NCI-H345 (cell line): ENCODE results near the gene SYTL3.
"Not testable (repeated sequence)": the region's sequence is repeated elsewhere in the genome, so short reads cannot be mapped to it uniquely, and the experiment has no call there.

Experiments used
- DNase-seq: peaks from one replicate; lab custom pipeline; 2025; lab: John Stamatoyannopoulos, UW

The SYTL3 gene

GRCh38 chr6:158694913-158695312 is 45.1 kb downstream of the SYTL3 start:
- DNase-seq: no peak

DNA sequence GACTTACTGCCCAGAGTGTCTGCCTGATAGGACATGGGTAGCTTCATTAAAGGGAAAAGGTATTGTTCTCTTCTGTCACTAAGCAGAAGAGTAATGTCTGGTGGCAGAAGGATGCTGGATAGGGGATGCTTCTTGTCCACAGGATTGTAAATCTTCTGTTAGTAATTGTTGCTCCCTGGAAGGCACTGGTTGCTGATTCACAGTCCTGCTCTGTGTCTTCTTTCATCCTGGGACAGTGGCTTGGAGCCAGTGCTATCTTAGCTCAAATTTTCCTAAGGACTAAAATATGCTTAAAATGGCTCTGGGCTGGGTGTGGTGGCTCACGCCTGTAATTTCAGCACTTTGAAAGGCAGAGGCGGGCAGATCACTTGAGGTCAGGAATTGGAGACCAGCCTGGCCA is 48.0 kb downstream of the SYTL3 start:
- DNase-seq: no peak

DNA sequence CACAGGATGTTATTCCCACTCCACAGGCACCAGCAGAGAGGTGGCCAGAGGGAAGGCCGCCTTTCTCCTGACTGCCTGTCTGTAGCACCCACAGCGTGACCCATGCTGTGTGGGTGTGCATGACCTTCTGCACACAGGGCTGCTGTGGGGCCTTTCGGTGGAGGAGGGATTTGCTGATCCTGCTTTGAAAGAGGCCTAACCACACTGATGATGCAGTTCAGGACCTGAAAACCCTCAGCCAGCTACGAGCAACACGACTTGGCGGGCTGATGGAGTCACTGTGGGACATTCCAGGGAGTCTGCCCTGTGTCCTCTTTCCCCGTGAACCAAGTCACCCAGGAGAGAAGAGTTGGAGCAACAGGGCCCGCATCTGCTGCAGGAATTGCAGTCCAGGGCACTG is 49.1 kb downstream of the SYTL3 start:
- no peak for DNase-seq

DNA sequence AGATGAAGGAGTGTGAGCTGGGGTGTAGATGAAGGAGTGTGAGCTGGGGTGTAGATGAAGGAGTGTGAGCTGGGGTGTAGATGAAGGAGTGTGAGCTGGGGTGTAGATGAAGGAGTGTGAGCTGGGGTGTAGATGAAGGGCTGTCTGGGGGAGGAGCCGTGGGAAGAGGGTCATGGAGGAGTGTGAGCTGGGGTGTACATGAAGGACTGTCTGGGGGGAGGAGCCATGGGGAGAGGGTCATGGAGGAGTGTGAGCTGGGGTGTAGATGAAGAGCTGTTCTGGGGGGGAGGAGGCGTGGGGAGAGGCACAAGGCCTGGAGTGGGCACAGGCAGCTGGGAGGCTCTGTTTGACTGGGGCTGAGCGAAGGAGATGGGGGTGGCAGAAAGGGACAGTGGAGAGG is 51.4 kb downstream of the SYTL3 start:
- not testable (repeated sequence) for DNase-seq

GRCh38 chr6:158703111-158703836 is 53.4 kb downstream of the SYTL3 start:
- DNase-seq: no peak

DNA sequence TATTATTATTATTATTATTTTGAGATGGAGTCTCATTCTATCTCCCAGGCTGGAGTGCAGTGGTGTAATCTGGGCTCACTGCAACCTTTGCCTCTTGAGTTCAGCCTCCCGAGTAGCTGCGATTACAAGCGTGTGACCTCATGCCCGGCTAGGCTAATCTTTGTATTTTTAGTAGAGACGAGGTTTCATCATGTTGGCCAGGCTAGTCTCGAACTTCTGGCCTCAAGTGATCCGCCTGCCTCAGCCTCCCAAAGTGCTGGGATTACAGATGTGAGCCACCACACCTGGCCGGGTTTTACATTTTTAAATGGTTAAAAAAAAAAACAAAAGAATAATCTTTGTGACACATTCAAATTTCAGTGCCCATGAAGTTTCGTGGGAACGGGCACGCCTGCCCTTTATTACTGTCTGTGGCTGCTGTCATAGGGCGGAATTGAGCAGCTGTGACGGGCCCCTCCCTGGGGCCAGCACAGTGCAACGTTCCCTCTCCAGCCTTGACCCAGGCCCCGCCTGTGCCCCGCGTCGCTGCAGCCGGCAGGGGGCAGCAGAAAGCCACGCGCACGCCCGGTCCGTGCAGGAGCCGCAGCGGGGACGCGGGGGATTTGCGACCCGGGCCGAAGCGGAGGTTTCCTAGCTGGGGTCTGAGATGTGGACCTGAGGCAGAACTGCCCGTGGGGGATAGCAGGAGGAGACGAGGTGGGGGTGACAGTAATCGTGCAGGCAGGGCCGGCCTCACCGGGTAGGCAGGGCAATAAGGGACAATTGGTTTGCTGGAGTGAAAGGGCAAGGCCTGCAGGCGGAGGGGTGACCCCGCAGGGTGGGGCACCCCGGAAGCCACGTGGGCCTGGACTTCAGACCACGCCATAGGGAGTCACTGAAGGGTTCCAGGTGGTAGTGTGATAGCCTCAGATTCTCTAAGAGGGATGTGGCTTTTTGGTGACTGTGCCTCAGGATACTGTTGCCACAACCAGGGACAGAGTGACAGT is 54.3 kb downstream of the SYTL3 start:
- DNase-seq: peak; percentile 58

- DNase-seq: no peak
Observed at GRCh38 chr6:158705386-158706126, 55.7 kb downstream of the SYTL3 start.

- no peak for DNase-seq
Observed at GRCh38 chr6:158706369-158706982, 56.6 kb downstream of the SYTL3 start.

DNA sequence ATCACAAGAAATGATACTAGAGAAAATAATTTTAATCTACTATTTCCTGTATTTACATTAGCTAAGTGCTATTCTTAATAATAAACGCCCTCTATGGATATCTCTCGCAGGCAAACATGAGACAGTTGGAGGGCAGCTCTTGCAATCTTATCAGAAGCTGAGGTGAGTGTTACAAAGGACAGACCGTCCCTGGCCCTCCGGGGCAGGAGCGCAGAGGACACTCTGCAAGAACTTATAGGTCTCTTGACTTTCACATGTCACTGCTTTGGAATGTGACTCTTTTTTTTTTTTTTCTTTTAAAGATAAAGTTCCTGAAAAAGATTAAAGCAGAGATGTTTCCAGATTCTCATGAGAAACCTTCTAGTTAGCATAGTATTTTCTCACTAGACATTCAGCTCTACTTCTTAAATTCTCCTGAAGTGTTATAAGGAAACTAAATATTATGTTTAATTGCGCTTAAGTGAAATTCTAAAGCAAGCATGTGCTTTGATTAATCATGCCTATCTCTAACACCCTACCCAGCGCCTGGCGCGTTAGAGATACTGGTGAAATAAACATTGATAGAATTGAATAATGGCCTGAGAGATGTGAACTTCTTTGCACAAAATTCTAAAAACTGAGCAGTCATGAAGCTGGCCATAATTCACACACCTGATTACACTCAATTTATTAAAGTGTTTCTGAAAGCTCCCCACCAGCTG is 57.4 kb downstream of the SYTL3 start:
- no peak for DNase-seq

DNA sequence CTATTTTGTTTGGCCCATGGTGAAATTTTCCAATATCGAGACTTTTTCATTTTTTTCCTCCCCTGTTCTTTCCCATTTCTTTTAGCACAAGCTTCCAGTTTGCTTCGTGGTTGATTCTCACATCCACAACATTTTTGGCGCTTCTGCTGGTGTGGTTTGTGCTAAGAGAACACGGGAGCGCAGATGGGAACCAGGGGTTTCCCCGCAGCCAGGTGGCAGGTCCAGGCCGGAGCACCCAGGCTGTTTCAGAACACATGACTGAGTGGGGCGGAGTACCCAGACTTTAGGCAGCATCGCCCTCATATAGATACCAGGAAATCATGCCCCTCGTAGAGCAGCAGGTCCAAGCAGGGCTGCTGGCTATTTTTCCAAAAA is 58.0 kb downstream of the SYTL3 start:
- DNase-seq: no peak

DNA sequence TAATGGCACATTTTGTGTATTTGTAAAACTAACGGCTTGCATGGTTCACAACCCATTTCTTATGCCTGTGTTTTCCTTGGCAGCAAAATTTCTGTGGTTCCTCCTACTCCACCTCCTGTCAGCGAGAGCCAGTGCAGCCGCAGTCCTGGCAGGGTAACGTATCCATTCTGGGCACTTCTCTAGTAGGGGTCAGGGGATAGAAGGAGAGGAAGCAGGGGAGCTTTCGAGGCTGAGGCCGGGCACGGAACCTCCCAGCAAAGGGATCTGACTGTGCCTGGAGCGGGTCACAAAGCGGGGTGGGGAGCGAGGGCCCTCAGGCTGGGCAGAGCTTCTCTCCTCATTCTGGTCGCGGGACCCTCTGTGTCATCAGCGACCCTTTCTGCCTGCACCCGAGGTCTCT is 58.4 kb downstream of the SYTL3 start:
- DNase-seq: no peak

GRCh38 chr6:158709809-158710208 is 60.0 kb downstream of the SYTL3 start:
- DNase-seq: no peak

GRCh38 chr6:158711264-158711663 is 61.4 kb downstream of the SYTL3 start:
- no peak for DNase-seq

GRCh38 chr6:158713469-158713868 is 63.6 kb downstream of the SYTL3 start:
- DNase-seq: peak; percentile 9

- DNase-seq: no peak
Observed at GRCh38 chr6:158714706-158715105, 64.9 kb downstream of the SYTL3 start.

DNA sequence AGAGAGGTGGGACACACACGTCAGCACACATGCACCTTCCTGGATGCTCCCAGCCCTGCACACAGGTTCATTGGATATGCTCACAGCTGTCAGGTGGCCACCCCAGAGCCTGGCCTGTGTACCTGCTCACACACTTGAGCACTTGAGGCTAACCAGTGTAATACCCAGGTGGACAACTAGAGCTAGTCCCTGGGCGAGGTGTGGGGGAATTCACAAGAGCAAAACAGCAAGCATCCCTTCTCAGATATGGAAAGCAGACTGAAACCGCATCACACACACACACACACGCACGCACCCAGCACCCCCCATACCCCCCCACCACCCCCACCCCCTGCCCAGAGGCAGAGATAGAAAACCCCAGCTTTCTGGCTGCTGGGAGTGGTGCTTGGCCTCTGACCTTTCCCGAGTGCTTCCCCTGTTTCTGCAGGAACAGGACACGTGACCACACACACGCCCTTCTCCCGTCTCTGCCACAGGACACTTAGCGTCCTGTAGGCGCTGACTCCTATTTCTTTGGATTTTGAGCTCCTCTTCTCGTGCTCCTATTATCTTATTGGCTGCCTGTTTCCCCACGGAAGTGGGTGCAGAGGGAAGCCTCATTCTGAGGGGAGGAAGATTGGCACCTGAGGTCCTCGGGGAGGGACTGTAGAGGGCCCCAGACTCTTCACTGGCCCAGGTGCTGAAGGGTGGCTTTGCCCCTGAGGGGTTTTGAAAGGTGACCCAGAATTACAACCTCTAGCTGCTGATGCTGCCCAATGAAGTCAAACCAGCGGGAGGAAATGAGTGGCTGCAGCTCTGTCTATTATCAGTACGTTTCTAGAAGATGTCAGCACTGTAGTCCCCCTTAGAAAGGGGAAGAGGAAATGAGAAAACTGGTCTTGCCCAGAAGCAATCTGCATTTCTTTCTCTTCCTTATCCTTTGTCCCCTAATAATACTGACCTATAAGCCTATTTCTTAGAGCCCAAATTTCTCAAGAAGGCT is 65.8 kb downstream of the SYTL3 start:
- DNase-seq: no peak

DNA sequence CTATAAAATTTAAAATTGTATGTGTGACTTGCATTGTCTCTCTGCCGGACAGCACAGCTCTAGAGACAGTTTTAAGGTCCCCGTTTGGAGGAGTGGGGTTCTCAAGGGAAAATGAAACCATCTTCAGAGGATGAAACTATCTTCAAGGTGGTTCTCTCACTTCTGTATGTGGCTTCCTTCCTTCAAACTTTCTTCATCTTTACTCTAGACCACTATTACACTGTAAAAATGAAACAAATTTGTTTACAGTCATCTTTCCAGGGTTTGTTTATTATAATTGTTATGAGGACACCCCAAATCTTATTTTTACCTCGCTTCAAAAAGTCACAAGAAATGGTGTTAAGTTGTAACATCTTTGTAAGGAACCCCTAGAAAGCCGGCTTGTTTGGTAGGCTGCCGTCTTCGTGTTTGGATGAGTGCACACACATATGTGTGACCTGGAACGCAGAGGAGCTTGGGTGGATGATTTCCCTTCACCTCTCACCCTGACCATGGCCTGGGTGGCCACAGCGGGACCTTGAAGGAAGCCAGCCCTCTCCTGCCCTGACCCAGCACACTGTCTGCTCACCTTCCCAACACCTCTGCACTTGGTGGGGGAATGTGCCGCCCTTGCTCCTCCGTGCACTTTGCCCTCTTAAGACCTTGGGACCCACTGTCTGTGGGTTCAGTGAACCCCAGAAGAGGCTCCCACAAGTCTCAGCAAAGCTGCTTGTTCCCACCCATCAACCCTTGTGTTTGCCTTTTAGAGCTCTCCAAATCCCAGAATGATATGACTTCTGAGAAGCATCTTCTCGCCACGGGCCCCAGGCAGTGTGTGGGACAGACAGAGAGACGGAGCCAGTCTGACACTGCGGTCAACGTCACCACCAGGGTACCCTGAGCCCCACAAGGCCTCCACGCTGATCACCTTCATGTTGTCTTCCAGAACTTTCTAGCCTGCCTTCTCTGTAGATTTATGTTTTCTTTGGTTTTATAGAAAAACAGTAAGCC is 67.8 kb downstream of the SYTL3 start:
- DNase-seq: no peak

DNA sequence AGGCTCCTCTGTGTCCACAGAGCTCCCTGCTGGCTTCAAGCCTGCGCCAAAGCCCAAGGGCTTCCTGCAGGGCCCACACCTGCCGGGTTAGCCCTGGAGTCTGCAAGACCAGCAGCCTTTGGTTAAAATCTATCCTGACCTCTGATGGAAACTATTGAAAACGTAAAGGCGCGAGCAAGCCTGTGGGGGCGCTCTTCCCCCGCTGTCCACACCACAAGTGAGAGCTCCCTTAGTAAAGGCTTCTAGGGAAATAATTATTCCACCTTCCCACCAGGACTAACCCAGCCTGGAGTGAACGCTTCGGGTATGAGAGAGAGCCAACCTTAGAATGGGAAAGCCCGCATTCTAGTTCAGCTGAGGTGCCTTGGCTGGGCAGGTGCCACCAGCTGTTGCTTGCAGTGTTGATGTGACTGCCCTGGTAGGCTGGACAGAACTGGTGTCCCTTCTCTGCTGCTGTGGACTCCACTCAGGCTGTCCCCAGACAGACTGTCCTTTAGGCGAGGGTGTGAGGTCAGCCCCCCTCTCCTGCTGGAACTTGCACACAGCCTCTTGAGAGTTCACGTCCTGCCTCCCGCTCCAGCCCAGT is 68.7 kb downstream of the SYTL3 start:
- DNase-seq: peak; percentile 30
